Astrocyte (in vitro differentiated cells and primary cell): ENCODE measurements around the gene POU5F1.

Experiments used
- EZH2 ChIP-seq: IDR thresholded peaks from 2 replicates; pipeline ENCODE4 v1.6.1; 2012; ENCODE audit warnings: mild to moderate bottlenecking, low read length, inconsistent platforms; ENCODE audit not compliant: insufficient read depth
- TF ChIP-seq, protein P1 (sequence below): IDR thresholded peaks from 2 replicates; pipeline ENCODE4 v1.5.1; 2011; ENCODE audit warnings: low read depth, mild to moderate bottlenecking, inconsistent platforms, low read length, moderate library complexity; ENCODE audit not compliant: insufficient read depth

- TF ChIP-seq, protein P1, sequence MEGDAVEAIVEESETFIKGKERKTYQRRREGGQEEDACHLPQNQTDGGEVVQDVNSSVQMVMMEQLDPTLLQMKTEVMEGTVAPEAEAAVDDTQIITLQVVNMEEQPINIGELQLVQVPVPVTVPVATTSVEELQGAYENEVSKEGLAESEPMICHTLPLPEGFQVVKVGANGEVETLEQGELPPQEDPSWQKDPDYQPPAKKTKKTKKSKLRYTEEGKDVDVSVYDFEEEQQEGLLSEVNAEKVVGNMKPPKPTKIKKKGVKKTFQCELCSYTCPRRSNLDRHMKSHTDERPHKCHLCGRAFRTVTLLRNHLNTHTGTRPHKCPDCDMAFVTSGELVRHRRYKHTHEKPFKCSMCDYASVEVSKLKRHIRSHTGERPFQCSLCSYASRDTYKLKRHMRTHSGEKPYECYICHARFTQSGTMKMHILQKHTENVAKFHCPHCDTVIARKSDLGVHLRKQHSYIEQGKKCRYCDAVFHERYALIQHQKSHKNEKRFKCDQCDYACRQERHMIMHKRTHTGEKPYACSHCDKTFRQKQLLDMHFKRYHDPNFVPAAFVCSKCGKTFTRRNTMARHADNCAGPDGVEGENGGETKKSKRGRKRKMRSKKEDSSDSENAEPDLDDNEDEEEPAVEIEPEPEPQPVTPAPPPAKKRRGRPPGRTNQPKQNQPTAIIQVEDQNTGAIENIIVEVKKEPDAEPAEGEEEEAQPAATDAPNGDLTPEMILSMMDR: no peak
- no peak for TF ChIP-seq EZH2
These were observed 39.7 kb downstream of the POU5F1 start for GRCh38 chr6:31130751-31131150.
